IMR-90 (cell line): Measurements from ENCODE around the gene CINP. TPM values are rescaled to one million over a fixed set of nuclear protein-coding genes. Genes with fewer than 3 reads are reported as not detected.

Experiments
- ATAC-seq: fragments of 200-7000 bp; cut with Tn5 transposase; 2 replicates; pipeline ENCODE4 v1.9.1; 2020; ENCODE audit warnings: low read depth, mild to moderate bottlenecking, moderate library complexity
- BruUV-seq: library from RNA; stranded (reverse); fragments of 400-500 nt; replicated peaks from 2 replicates; lab custom pipeline; 2021; lab: Mats Ljungman, UMichigan
- CTCF ChIA-PET: fragments of 300-600 bp; formaldehyde crosslinking; extraction: SDS; loops from one replicate; lab custom pipeline; 2021; ENCODE audit warnings: antibody characterized with exemption; lab: Yijun Ruan, JAX
- POLR2A ChIA-PET: fragments of 300-600 bp; sonication (Branson Sonifier 250); formaldehyde crosslinking; loops from one replicate; lab custom pipeline; 2022; ENCODE audit warnings: antibody characterized with exemption; ENCODE audit not compliant: unreplicated experiment; lab: Charles Lee
- DNase-seq: peaks from one replicate; pipeline ENCODE4 v3.0.0; 2013
- H2AFZ ChIP-seq: replicated peaks from 2 replicates; pipeline ENCODE3; 2013; ENCODE audit warnings: low read length, mild to moderate bottlenecking; ENCODE audit not compliant: poor library complexity
- H2AK5ac ChIP-seq: 2 replicates; pipeline ENCODE4 v1.6.1; 2013; ENCODE audit warnings: low read depth, low read length, inconsistent platforms
- H2AK9ac ChIP-seq: replicated peaks from 2 replicates; pipeline ENCODE3; 2013; ENCODE audit warnings: mild to moderate bottlenecking, low read depth, low read length, moderate library complexity; ENCODE audit not compliant: poor library complexity
- H2BK120ac ChIP-seq: 2 replicates; pipeline ENCODE4 v1.6.1; 2013; ENCODE audit warnings: low read depth, low read length, inconsistent platforms
- H2BK15ac ChIP-seq: 3 replicates; pipeline ENCODE4 v1.6.1; 2013; ENCODE audit warnings: low read depth, low read length, inconsistent platforms
- H2BK20ac ChIP-seq: 2 replicates; pipeline ENCODE4 v1.6.1; 2013; ENCODE audit warnings: low read depth, mild to moderate bottlenecking, inconsistent platforms, low read length, moderate library complexity
- H2BK5ac ChIP-seq: 2 replicates; pipeline ENCODE4 v1.6.1; 2013; ENCODE audit warnings: mild to moderate bottlenecking, low read depth, low read length, inconsistent platforms; ENCODE audit not compliant: poor library complexity, severe bottlenecking
- H3K14ac ChIP-seq: replicated peaks from 2 replicates; pipeline ENCODE4 v1.6.1; 2013; ENCODE audit warnings: low read depth, low read length, inconsistent platforms
- H3K18ac ChIP-seq: 2 replicates; pipeline ENCODE4 v1.6.1; 2013; ENCODE audit warnings: low read depth, low read length, control low read depth
- H3K23ac ChIP-seq: 2 replicates; pipeline ENCODE4 v1.6.1; 2013; ENCODE audit warnings: low read depth, low read length, inconsistent platforms
- H3K27ac ChIP-seq: 2 replicates; pipeline ENCODE4 v1.5.1; 2013; ENCODE audit warnings: mild to moderate bottlenecking, control low read depth, low read length; ENCODE audit not compliant: insufficient read depth
- H3K27me3 ChIP-seq: 2 replicates; pipeline ENCODE4 v1.6.1; 2013; ENCODE audit warnings: low read length; ENCODE audit not compliant: control insufficient read depth, insufficient read depth
- H3K36me3 ChIP-seq: 2 replicates; pipeline ENCODE4 v1.6.1; 2013; ENCODE audit warnings: low read length, mixed read lengths; ENCODE audit not compliant: control insufficient read depth, insufficient read depth
- H3K4ac ChIP-seq: 2 replicates; pipeline ENCODE4 v1.6.1; 2013; ENCODE audit warnings: low read depth, low read length, inconsistent platforms
- H3K4me1 ChIP-seq: 2 replicates; pipeline ENCODE4 v1.6.1; 2013; ENCODE audit warnings: low read length, mixed read lengths; ENCODE audit not compliant: control insufficient read depth, insufficient read depth
- H3K4me2 ChIP-seq: 2 replicates; pipeline ENCODE4 v1.6.1; 2013; ENCODE audit warnings: low read depth, mild to moderate bottlenecking, control low read depth, low read length, moderate library complexity
- H3K4me3 ChIP-seq: 2 replicates; pipeline ENCODE4 v1.5.1; 2013; ENCODE audit warnings: low read depth, mild to moderate bottlenecking, control low read depth, low read length, moderate library complexity; ENCODE audit not compliant: insufficient read depth
- H3K56ac ChIP-seq: 2 replicates; pipeline ENCODE4 v1.6.1; 2013; ENCODE audit warnings: low read length, inconsistent platforms; ENCODE audit not compliant: insufficient read depth; ENCODE audit errors: extremely low read depth
- H3K79me1 ChIP-seq, 2 experiments: 2 replicates each; pipeline ENCODE4 v1.6.1; 2013; ENCODE audit warnings: low read length in 2 of 2, inconsistent platforms in 1 of 2, low read depth in 1 of 2
- H3K9ac ChIP-seq: 2 replicates; pipeline ENCODE4 v1.6.1; 2013; ENCODE audit warnings: low read depth, low read length, control low read depth
- H3K9me1 ChIP-seq: 2 replicates; pipeline ENCODE4 v1.6.1; 2013; ENCODE audit warnings: low read length, inconsistent platforms; ENCODE audit not compliant: insufficient read depth
- H3K9me3 ChIP-seq: 2 replicates; pipeline ENCODE4 v1.6.1; 2013; ENCODE audit warnings: low read length; ENCODE audit not compliant: control insufficient read depth, insufficient read depth
- H4K20me1 ChIP-seq: 2 replicates; pipeline ENCODE4 v1.6.1; 2013; ENCODE audit warnings: low read length, inconsistent platforms; ENCODE audit not compliant: insufficient read depth
- H4K5ac ChIP-seq: 2 replicates; pipeline ENCODE4 v1.6.1; 2013; ENCODE audit warnings: mild to moderate bottlenecking, low read depth, low read length, control low read depth
- H4K8ac ChIP-seq, 2 experiments: 2 replicates each; pipeline ENCODE4 v1.6.1; 2013; ENCODE audit warnings: low read depth in 2 of 2, low read length in 2 of 2, control low read depth in 1 of 2, inconsistent platforms in 1 of 2
- H4K91ac ChIP-seq: 2 replicates; pipeline ENCODE4 v1.6.1; 2013; ENCODE audit warnings: low read depth, low read length, inconsistent platforms; ENCODE audit not compliant: insufficient read depth
- CEBPB ChIP-seq: IDR thresholded peaks from 2 replicates; pipeline ENCODE4 v1.6.1; 2012; ENCODE audit warnings: low read depth, low read length, improper control_type of control experiment
- WGBS, 2 experiments: methylation state at CpG; one replicate each; pipeline versions ENCODE4 v1.1.5 to v1.1.7; 2013; ENCODE audit warnings: missing lambda C conversion rate in 2 of 2; ENCODE audit not compliant: insufficient read length in 1 of 2; ENCODE audit errors: extremely low coverage in 2 of 2; 5-methylcytosine and 5-hydroxymethylcytosine counted together
- dilution Hi-C: fragments of 300-500 bp; cut with HindIII; formaldehyde crosslinking; loops from one replicate; pipeline ENCODE4 v1.14.3; 2018; ENCODE audit warnings: low sequenced_read_pairs; ENCODE audit not compliant: unreplicated experiment
- in situ Hi-C: fragments of 300-500 bp; cut with MboI; formaldehyde crosslinking; loops from 3 replicates; pipeline ENCODE4 v1.14.3; 2019; ENCODE audit warnings: low sequenced_read_pairs, inconsistent platforms, mixed read lengths
- intact Hi-C: fragments of 100-400 bp; cut with micrococcal nuclease; formaldehyde crosslinking; loops from 2 replicates; pipeline ENCODE4 v1.10.0; 2022
- polyA plus RNA-seq, 3 experiments: library from polyadenylated mRNA; depleted of rRNA; stranded (reverse); fragments of >200 nt; gene quantifications; 2 replicates each; pipeline ENCODE4 v1.2.3, GENCODE V29; 2012; ENCODE audit warnings: low replicate concordance in 1 of 3
- total RNA-seq: library from RNA; depleted of rRNA; stranded (reverse); fragments of >200 nt; gene quantifications from 2 replicates; pipeline ENCODE4 v1.2.3, GENCODE V29; 2012
- TF ChIP-seq, protein P1 (sequence below): fragments of 150-350 bp; IDR thresholded peaks from 2 replicates; pipeline ENCODE4 v1.6.1; 2017; ENCODE audit warnings: mild to moderate bottlenecking, antibody characterized with exemption, low read length, low read depth

CINP gene
- total and polyA plus RNA-seq, 2 of the 4 experiments (the other 2 are of a cell fraction) = 41.9 to 56.4 TPM

DNA sequence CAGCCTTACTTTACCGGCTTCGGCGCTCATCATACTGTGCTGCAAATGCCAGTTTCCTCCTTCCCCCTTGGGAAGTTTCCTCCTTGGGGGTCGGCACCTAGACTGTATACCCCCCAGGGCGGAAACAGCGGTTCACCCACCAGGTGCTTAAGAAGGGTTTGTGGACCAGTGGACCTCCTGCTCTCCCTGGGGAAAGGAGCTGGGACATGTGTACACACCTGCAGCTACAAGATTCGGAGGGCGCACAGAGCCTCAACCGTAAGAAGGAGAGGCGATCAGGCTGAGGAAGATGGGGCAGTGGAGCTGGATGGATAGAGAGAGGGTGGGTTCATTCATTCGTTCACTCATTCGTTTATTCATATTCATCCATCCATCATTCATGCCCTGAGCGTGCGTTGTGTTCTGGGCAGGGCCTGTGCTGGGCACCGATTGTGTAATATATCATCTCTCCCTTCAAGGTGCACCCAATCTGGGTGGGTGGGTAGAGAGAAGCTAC is 43.9 kb downstream of the CINP start:
- H2AK5ac ChIP-seq = peak overlapping the region; percentile 84
- H3K4ac ChIP-seq = peak overlapping the region; percentile 90
- H3K9me1 ChIP-seq = peaks cover 20% of the 10 kb centered on the region
- peak overlapping the region; percentile 87 for H3K9ac ChIP-seq
- H3K4me2 ChIP-seq = peak overlapping the region; percentile 90
- dilution Hi-C loops = no loop called here
- peak overlapping the region; percentile 72 for H2BK5ac ChIP-seq
- peak overlapping the region; percentile 96 for H2AFZ ChIP-seq
- peak overlapping the region; percentile 86 to 98 for H4K8ac ChIP-seq
- peak overlapping the region; percentile 67 for H3K56ac ChIP-seq
- H3K27ac ChIP-seq = peak overlapping the region; percentile 82; the same call in 1 of the 2 replicates
- H3K9me3 ChIP-seq = no peaks in the 10 kb centered on the region
- DNase-seq (no peak), ATAC-seq (no peak)
- H3K23ac ChIP-seq = peak overlapping the region; percentile 84; the same call in 1 of the 2 replicates
- WGBS, 2 experiments = no CpG with 5 or more reads among the region's 15 CpGs
- CTCF ChIA-PET = interaction anchor here (0.6 kb wide), 1 partner anchor 67 kb away, joined by 3 read pairs; no protein-coding TSS in a partner anchor
- peak overlapping the region; percentile 75; the same call in 2 of the 3 replicates for H2BK15ac ChIP-seq
- H3K79me1 ChIP-seq = peaks cover 14 to 37% of the 10 kb centered on the region in 2 experiments
- in situ Hi-C loops = loop anchor here (10.0 to 25.0 kb wide), 4 partner anchors 174 to 557 kb away; partner anchors contain the start of genes DYNC1H1, HSP90AA1 and PPP2R5C
- H3K27me3 ChIP-seq = no peaks in the 10 kb centered on the region
- peak overlapping the region; percentile 98 for H4K5ac ChIP-seq
- H2BK20ac ChIP-seq = peak overlapping the region; percentile 51
- no peaks in the 10 kb centered on the region for H4K20me1 ChIP-seq
- intact Hi-C loops = no loop called here
- peak overlapping the region; percentile 90 for H4K91ac ChIP-seq
- POLR2A ChIA-PET = no interaction called here
- H3K14ac ChIP-seq = peak overlapping the region; percentile 97
- peak; percentile 83 for TF ChIP-seq CEBPB
- TF ChIP-seq, protein P1, sequence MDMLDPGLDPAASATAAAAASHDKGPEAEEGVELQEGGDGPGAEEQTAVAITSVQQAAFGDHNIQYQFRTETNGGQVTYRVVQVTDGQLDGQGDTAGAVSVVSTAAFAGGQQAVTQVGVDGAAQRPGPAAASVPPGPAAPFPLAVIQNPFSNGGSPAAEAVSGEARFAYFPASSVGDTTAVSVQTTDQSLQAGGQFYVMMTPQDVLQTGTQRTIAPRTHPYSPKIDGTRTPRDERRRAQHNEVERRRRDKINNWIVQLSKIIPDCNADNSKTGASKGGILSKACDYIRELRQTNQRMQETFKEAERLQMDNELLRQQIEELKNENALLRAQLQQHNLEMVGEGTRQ = no peak
- H3K36me3 ChIP-seq = no peaks in the 10 kb centered on the region
- peak overlapping the region; percentile 78 for H3K4me3 ChIP-seq
- peaks cover 17% of the 10 kb centered on the region for H3K4me1 ChIP-seq
- H2AK9ac ChIP-seq = peak overlapping the region; percentile 63
- BruUV-seq = no TSS peak
- H3K18ac ChIP-seq = peak overlapping the region; percentile 92; the same call in 1 of the 2 replicates
- H2BK120ac ChIP-seq = peak overlapping the region; percentile 81
